H9 (cell line): ENCODE measurements around the gene CDHR5. TPM values are rescaled to one million over a fixed set of nuclear protein-coding genes. Genes with fewer than 3 reads are reported as not detected.

Experiments used
- DNase-seq: peaks from one replicate; pipeline ENCODE4 v3.0.0-alpha.2; 2017
- H2AFZ ChIP-seq: one replicate; pipeline ENCODE4 v1.6.1; 2013; ENCODE audit warnings: mild to moderate bottlenecking, low read length, control low read depth, moderate library complexity
- H2AK5ac ChIP-seq: 2 replicates; pipeline ENCODE4 v1.6.1; 2013; ENCODE audit warnings: low read length, control low read depth, mixed read lengths; ENCODE audit not compliant: insufficient read length
- H2BK120ac ChIP-seq: one replicate; pipeline ENCODE4 v1.6.1; 2013; ENCODE audit warnings: low read depth, mild to moderate bottlenecking, low read length, control low read depth, inconsistent platforms; ENCODE audit not compliant: poor library complexity, severe bottlenecking
- H2BK12ac ChIP-seq: 2 replicates; pipeline ENCODE4 v1.6.1; 2013; ENCODE audit warnings: low read length, control low read depth, mixed read lengths, low read depth; ENCODE audit not compliant: insufficient read length
- H2BK15ac ChIP-seq: 2 replicates; pipeline ENCODE4 v1.6.1; 2013; ENCODE audit warnings: low read depth, low read length, control low read depth
- H2BK20ac ChIP-seq: one replicate; pipeline ENCODE4 v1.6.1; 2013; ENCODE audit warnings: low read depth, mild to moderate bottlenecking, low read length, control low read depth, inconsistent platforms; ENCODE audit not compliant: poor library complexity, severe bottlenecking
- H2BK5ac ChIP-seq: 2 replicates; pipeline ENCODE4 v1.6.1; 2013; ENCODE audit warnings: low read length, control low read depth, mixed read lengths; ENCODE audit not compliant: insufficient read length
- H3K14ac ChIP-seq: 2 replicates; pipeline ENCODE4 v1.6.1; 2013; ENCODE audit warnings: low read length, control low read depth; ENCODE audit not compliant: insufficient read depth
- H3K18ac ChIP-seq: 2 replicates; pipeline ENCODE4 v1.6.1; 2013; ENCODE audit warnings: low read depth, mild to moderate bottlenecking, mixed read lengths, low read length, control low read depth; ENCODE audit not compliant: insufficient read length
- H3K23ac ChIP-seq: 2 replicates; pipeline ENCODE4 v1.6.1; 2013; ENCODE audit warnings: low read length, control low read depth, mixed read lengths, low read depth; ENCODE audit not compliant: insufficient read length
- H3K23me2 ChIP-seq: 2 replicates; pipeline ENCODE4 v1.6.1; 2013; ENCODE audit warnings: low read depth, mild to moderate bottlenecking, mixed read lengths, low read length, control low read depth; ENCODE audit not compliant: insufficient read length, poor library complexity, severe bottlenecking
- H3K27ac ChIP-seq: 2 replicates; pipeline ENCODE4 v1.5.1; 2013; ENCODE audit warnings: low read length, control low read depth, mixed read lengths, low read depth; ENCODE audit not compliant: insufficient read length
- H3K27me3 ChIP-seq: 2 replicates; pipeline ENCODE4 v1.6.1; 2013; ENCODE audit warnings: low read length, control low read depth, inconsistent platforms; ENCODE audit not compliant: insufficient read depth
- H3K4ac ChIP-seq: 2 replicates; pipeline ENCODE4 v1.6.1; 2013; ENCODE audit warnings: low read depth, mild to moderate bottlenecking, control low read depth, inconsistent platforms, low read length, moderate library complexity
- H3K4me1 ChIP-seq: 2 replicates; pipeline ENCODE4 v1.6.1; 2013; ENCODE audit warnings: low read length, control low read depth, inconsistent platforms; ENCODE audit not compliant: insufficient read depth
- H3K4me2 ChIP-seq: 2 replicates; pipeline ENCODE4 v1.6.1; 2013; ENCODE audit warnings: low read length, control low read depth, mixed read lengths; ENCODE audit not compliant: insufficient read length, insufficient read depth
- H3K56ac ChIP-seq: 2 replicates; pipeline ENCODE4 v1.6.1; 2013; ENCODE audit warnings: low read depth, mild to moderate bottlenecking, mixed read lengths, low read length, control low read depth; ENCODE audit not compliant: insufficient read length
- H3K79me1 ChIP-seq: 2 replicates; pipeline ENCODE4 v1.6.1; 2013; ENCODE audit warnings: low read depth, mild to moderate bottlenecking, moderate library complexity, low read length, control low read depth, inconsistent platforms; ENCODE audit not compliant: insufficient read depth, poor library complexity, severe bottlenecking
- H3K79me2 ChIP-seq: 2 replicates; pipeline ENCODE4 v1.6.1; 2013; ENCODE audit warnings: low read length, control low read depth, inconsistent platforms; ENCODE audit not compliant: insufficient read depth
- H3K9ac ChIP-seq: 2 replicates; pipeline ENCODE4 v1.6.1; 2013; ENCODE audit warnings: low read length, control low read depth, mixed read lengths; ENCODE audit not compliant: insufficient read length; ENCODE audit errors: extremely low read depth
- H3K9me3 ChIP-seq: one replicate; pipeline ENCODE4 v1.6.1; 2013; ENCODE audit warnings: low read depth, low read length, inconsistent platforms; ENCODE audit not compliant: control insufficient read depth
- H3T11ph ChIP-seq: one replicate; pipeline ENCODE4 v1.6.1; 2013; ENCODE audit warnings: mild to moderate bottlenecking, low read length, control low read depth, inconsistent platforms
- H4K20me1 ChIP-seq: one replicate; pipeline ENCODE4 v1.6.1; 2013; ENCODE audit not compliant: control insufficient read depth, insufficient read length, insufficient read depth
- H4K5ac ChIP-seq: 2 replicates; pipeline ENCODE4 v1.6.1; 2013; ENCODE audit warnings: low read depth, mild to moderate bottlenecking, mixed read lengths, low read length, control low read depth; ENCODE audit not compliant: insufficient read length
- H4K8ac ChIP-seq: replicated peaks from 2 replicates; pipeline ENCODE4 v1.6.1; 2013; ENCODE audit warnings: low read length, control low read depth, mixed read lengths, low read depth; ENCODE audit not compliant: insufficient read length
- H4K91ac ChIP-seq: 2 replicates; pipeline ENCODE4 v1.6.1; 2013; ENCODE audit warnings: low read depth, mild to moderate bottlenecking, moderate library complexity, mixed read lengths, low read length, control low read depth; ENCODE audit not compliant: insufficient read length
- H3K27ac Mint-ChIP-seq, 3 experiments: 2 replicates in 2 of 3; 3 replicates in 1 of 3; pipeline ENCODE4 v1.8.0; 2020 to 2021; ENCODE audit warnings: mixed read lengths in 3 of 3, mild to moderate bottlenecking in 1 of 3, moderate library complexity in 1 of 3
- H3K27me3 Mint-ChIP-seq: 2 replicates; pipeline ENCODE4 v1.8.0; 2021; ENCODE audit warnings: low read depth, mild to moderate bottlenecking, moderate library complexity, mixed read lengths
- H3K36me3 Mint-ChIP-seq, 3 experiments: 2 replicates in 2 of 3; 3 replicates in 1 of 3; pipeline ENCODE4 v1.8.0; 2020 to 2021; ENCODE audit warnings: low read depth in 3 of 3, mixed read lengths in 3 of 3; ENCODE audit not compliant: insufficient read depth in 1 of 3
- H3K4me1 Mint-ChIP-seq, 2 experiments: 2 replicates each; pipeline ENCODE4 v1.8.0; 2020; ENCODE audit warnings: mixed read lengths in 2 of 2
- H3K4me3 Mint-ChIP-seq, 2 experiments: 2 replicates in 1 of 2; 3 replicates in 1 of 2; pipeline ENCODE4 v1.8.0; 2020 to 2021; ENCODE audit warnings: mild to moderate bottlenecking in 2 of 2, mixed read lengths in 2 of 2, moderate library complexity in 1 of 2
- H3K9me3 Mint-ChIP-seq, 2 experiments: 2 replicates in 1 of 2; 3 replicates in 1 of 2; pipeline ENCODE4 v1.8.0; 2020; ENCODE audit warnings: mild to moderate bottlenecking in 2 of 2, mixed read lengths in 2 of 2, moderate library complexity in 1 of 2
- CTCF ChIP-seq: fragments of 200-600 bp; sonication (generic); conservative IDR thresholded peaks from 3 replicates; pipeline ENCODE4 v1.8.0; 2021; ENCODE audit warnings: antibody characterized with exemption, mild to moderate bottlenecking
- WGBS: extraction: QIAGEN DNeasy Blood & Tissue Kit; methylation state at CpG from one replicate; pipeline ENCODE4 v1.1.7; 2013; ENCODE audit warnings: missing lambda C conversion rate, low lambda C conversion rate, mixed read lengths; ENCODE audit not compliant: insufficient read length; ENCODE audit errors: extremely low coverage; 5-methylcytosine and 5-hydroxymethylcytosine counted together
- total RNA-seq: library from RNA; stranded (reverse); gene quantifications from 2 replicates; pipeline ENCODE4 v1.2.1, GENCODE V29; 2021

The CDHR5 gene
- total RNA-seq, 1 experiment from 2014 or later: not detected

GRCh38 chr11:568306-569157, 56.2 kb downstream of the CDHR5 start:
- Histone ChIP-seq H3K9me3 (no peaks in the 10 kb centered on the region), H2BK20ac (no peak overlapping the region), H4K20me1 (no peaks in the 10 kb centered on the region), H3T11ph (no peak overlapping the region), H3K9ac (no peak overlapping the region), H3K14ac (no peak overlapping the region; the same call in 1 of the 2 replicates), H3K27me3 (no peaks in the 10 kb centered on the region), H3K56ac (no peak overlapping the region), H2BK12ac (no peak overlapping the region), H4K5ac (no peak overlapping the region), H2BK120ac (no peak overlapping the region), H3K27ac (no peak overlapping the region), H3K23me2 (peaks cover 8% of the 10 kb centered on the region), H4K8ac (no peak overlapping the region), H2AK5ac (no peak overlapping the region), H2AFZ (no peak overlapping the region), H3K79me1 (no peaks in the 10 kb centered on the region), H3K4me1 (no peaks in the 10 kb centered on the region), H3K4me2 (peak overlapping the region; percentile 22), H3K4ac (no peak overlapping the region), H3K23ac (no peak overlapping the region), H3K18ac (no peak overlapping the region), H2BK15ac (no peak overlapping the region), H3K79me2 (no peaks in the 10 kb centered on the region), H4K91ac (no peak overlapping the region), H2BK5ac (no peak overlapping the region)
- H3K27me3 Mint-ChIP-seq: peaks cover 2% of the 10 kb centered on the region
- no peak overlapping the region for H3K27ac Mint-ChIP-seq
- TF ChIP-seq CTCF: no peak
- peaks cover 0 to 9% (median 2%) of the 10 kb centered on the region in 3 experiments; a peak in 5 of 7 replicates for H3K36me3 Mint-ChIP-seq
- H3K4me3 Mint-ChIP-seq: peak overlapping the region; percentile 69 to 77
- H3K4me1 Mint-ChIP-seq: peaks cover 27 to 35% of the 10 kb centered on the region in 2 experiments
- 0 out of 5 replicates have a peak, but pooled peaks cover 0 to 2% of the 10 kb centered on the region in 2 experiments for H3K9me3 Mint-ChIP-seq
- WGBS: no CpG with 5 or more reads among the region's 123 CpGs
- DNase-seq: peak; percentile 96
